Measurements from ENCODE around the gene DPT. TPM values are rescaled to one million over a fixed set of nuclear protein-coding genes. Genes with fewer than 3 reads are reported as not detected.

The DPT gene
- total RNA-seq, 1 donor: 1.7 TPM

GRCh38 chr1:168758503-168758902 is 29.5 kb upstream of the DPT start:
- TF ChIP-seq CTCF (IDR thresholded peaks at IDR 0.05; ENCODE audit: insufficient read depth, low read depth, low read length): no peak
- no peak for DNase-seq (ENCODE audit: low read depth)
- no peak overlapping the region for H3K4me3 ChIP-seq (ENCODE audit: low read depth, low read length)

- no peak overlapping the region for H3K4me3 ChIP-seq (ENCODE audit: low read depth, low read length)
- no peak for TF ChIP-seq CTCF (IDR thresholded peaks at IDR 0.05; ENCODE audit: insufficient read depth, low read depth, low read length)
- DNase-seq (ENCODE audit: low read depth): no peak
These were observed 26.9 kb upstream of the DPT start for GRCh38 chr1:168755800-168756418.

GRCh38 chr1:168752171-168752832 is 23.3 kb upstream of the DPT start:
- no peak for TF ChIP-seq CTCF (IDR thresholded peaks at IDR 0.05; ENCODE audit: insufficient read depth, low read depth, low read length)
- peak; percentile 66 for DNase-seq (ENCODE audit: low read depth)
- H3K4me3 ChIP-seq (ENCODE audit: low read depth, low read length): no peak overlapping the region

GRCh38 chr1:168751195-168751650 is 22.2 kb upstream of the DPT start:
- TF ChIP-seq CTCF (IDR thresholded peaks at IDR 0.05; ENCODE audit: insufficient read depth, low read depth, low read length): no peak
- H3K4me3 ChIP-seq (ENCODE audit: low read depth, low read length): no peak overlapping the region
- DNase-seq (ENCODE audit: low read depth): no peak

GRCh38 chr1:168742994-168743650 is 14.1 kb upstream of the DPT start:
- no peak overlapping the region for H3K4me3 ChIP-seq (ENCODE audit: low read depth, low read length)
- no peak for TF ChIP-seq CTCF (IDR thresholded peaks at IDR 0.05; ENCODE audit: insufficient read depth, low read depth, low read length)
- DNase-seq (ENCODE audit: low read depth): no peak

GRCh38 chr1:168742386-168742785 is 13.4 kb upstream of the DPT start:
- no peak for DNase-seq (ENCODE audit: low read depth)
- no peak overlapping the region for H3K4me3 ChIP-seq (ENCODE audit: low read depth, low read length)
- no peak for TF ChIP-seq CTCF (IDR thresholded peaks at IDR 0.05; ENCODE audit: insufficient read depth, low read depth, low read length)

All from fibroblast of villous mesenchyme (primary cell).